ENCODE measurements around the gene SSMEM1.
A peak's percentile ranks its signal among the peaks of the same experiment; 100 is the strongest.
"Not testable (repeated sequence)": the region's sequence is repeated elsewhere in the genome, so short reads cannot be mapped to it uniquely, and the experiment has no call there.

Gene SSMEM1

DNA sequence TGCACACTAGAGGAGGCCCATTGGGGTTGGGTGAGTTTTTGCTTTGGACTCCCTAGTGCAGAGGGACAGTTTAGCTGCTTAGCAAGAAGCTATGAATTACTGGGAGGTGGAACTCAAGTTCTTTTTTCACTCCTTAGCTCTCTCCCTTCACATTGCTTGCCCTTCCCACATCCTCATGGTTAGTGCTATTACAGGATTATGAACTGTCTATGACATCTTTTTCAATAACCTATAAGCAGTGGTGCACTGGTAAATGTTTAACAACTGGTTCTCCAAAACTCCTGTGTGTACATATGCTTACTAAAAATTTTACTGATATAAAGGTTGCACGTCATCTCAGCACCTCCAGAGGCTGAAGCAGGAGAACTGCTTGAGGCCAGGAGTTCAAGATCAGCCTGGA, 6.2 kb downstream of the SSMEM1 start:
- no peak for DNase-seq

DNA sequence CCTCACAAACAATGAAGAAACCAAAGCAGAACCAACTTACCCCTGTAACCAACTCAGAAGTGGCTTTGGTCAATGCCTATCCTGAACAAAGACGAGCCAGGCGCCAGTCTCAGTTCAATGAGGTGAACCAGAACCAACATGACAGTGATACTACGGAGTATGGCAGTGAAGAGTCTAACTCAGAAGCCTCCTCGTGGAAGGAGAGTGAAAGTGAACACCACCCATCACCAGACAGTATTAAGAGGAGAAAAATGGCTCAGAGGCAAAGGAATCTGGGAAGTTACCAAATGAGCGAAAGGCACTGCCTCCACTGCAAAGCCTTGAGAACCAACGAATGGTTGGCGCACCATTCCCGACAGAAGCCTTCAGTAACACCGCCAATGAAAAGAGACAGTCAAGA, 8.4 kb downstream of the SSMEM1 start:
- DNase-seq = no peak

DNA sequence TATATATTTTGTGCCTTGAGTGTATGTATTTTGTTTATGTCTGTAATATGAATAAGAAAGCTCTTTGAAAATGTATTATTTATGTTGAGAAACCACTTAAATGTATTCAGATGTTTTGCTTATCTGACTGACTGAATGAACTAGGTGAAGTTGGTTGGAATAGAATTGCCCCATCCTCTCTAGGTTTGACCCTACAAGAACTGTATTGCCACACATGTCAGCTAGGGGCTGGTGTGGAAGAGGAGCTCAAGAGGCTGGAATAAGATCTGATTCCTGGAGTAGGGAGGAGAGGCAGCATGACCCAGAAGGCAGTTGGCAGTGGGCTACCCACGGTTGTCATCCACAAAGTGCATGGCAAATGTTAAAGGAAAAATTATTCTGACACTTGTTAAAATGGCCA, 9.1 kb downstream of the SSMEM1 start:
- no peak for DNase-seq

GRCh38 chr7:130218806-130219620, 11.4 kb downstream of the SSMEM1 start:
- DNase-seq = no peak

DNA sequence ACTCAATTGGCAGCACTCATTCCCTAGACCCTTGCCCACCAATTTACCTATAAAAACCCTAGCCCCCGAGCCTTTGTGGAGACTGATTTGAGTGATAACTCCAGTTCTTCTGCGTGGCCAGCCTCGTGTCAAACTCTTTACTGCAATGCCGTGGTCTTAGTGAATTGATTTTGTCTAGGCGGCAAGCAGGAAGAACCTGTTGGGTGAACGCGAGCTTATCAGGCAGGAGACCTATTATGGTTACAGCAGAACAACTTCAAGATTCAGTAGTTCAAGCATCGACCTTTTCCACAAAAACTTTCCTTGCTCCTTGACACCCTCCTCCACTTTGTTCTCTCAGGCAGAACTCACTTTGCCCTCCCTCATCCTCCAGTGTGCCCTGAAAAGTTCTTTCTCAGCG, 12.2 kb downstream of the SSMEM1 start:
- DNase-seq = no peak

- no peak for DNase-seq
Measured at GRCh38 chr7:130221746-130222145, 14.1 kb downstream of the SSMEM1 start.

- DNase-seq = no peak
Measured at GRCh38 chr7:130223646-130224045, 16.0 kb downstream of the SSMEM1 start.

- DNase-seq = no peak
Measured at GRCh38 chr7:130224210-130224609, 16.6 kb downstream of the SSMEM1 start.

- not testable (repeated sequence) for DNase-seq
Measured at GRCh38 chr7:130224923-130225322, 17.3 kb downstream of the SSMEM1 start.

GRCh38 chr7:130226333-130226732, 18.7 kb downstream of the SSMEM1 start:
- no peak for DNase-seq

DNA sequence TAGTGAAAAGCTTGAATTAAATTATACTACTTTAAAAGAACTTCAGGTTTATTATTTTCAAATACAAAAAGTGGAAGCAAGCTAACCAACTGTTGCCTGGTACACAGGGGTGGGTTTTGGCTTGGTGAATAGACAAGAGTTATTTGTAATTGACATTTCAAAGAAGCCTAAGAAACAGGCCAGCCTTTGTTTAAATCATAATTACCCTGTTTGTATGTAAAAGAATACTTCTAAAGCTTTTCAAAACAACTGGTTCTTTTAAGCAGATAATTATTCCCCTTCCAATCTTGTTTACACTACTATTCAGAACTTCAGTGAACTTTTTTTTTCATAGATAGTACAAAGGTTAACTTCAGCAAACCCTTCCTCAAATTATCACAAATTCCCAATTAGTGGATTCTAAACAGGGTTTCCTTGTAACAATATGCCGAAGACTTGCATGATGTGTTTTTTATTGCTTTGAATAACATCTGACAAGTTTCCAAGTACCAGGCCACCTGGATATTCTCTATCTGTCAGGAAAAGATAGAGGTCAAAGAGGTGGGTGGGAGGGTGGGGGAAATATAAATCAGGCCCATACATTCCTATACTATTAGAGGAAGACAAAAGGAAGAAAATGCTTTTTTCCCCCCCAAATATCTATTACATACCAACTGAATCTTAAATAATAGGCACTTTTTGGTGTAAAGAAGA, 20.4 kb downstream of the SSMEM1 start:
- DNase-seq = no peak

DNA sequence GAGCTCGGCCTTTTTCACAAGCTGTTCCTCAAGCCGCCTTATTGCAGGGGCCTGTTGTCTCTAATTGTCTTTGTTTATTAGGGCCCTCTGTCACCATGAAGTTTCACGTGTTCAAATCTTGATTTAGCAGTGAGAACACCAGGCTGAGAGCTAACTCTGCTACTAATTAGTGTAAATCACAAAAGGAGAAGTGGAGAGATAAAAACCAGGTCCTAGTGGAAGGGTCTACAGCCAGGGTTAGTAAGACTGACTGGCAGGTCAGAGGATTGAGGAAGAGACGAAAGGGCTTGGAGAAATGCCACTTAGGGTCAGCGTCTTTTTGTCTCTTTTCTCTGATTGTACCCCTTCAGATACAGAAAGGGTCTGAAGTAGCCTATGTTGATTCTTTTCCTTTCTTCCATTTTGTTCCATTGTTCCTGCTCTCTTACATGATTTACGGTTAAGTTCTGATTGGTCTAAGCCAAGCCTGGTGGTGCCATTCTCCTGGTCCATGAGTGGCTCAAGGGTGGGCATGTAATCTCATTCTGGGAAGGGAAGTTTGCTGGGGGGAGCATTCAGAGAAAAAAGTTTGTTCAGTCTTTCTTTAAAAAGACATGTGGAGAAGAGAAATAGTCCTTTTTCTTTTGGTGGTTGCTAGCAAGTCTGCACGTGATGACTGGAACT, 21.3 kb downstream of the SSMEM1 start:
- no peak for DNase-seq

- not testable (repeated sequence) for DNase-seq
Measured at GRCh38 chr7:130229981-130230380, 22.3 kb downstream of the SSMEM1 start.

- DNase-seq = no peak
Measured at GRCh38 chr7:130231792-130232191, 24.1 kb downstream of the SSMEM1 start.

DNA sequence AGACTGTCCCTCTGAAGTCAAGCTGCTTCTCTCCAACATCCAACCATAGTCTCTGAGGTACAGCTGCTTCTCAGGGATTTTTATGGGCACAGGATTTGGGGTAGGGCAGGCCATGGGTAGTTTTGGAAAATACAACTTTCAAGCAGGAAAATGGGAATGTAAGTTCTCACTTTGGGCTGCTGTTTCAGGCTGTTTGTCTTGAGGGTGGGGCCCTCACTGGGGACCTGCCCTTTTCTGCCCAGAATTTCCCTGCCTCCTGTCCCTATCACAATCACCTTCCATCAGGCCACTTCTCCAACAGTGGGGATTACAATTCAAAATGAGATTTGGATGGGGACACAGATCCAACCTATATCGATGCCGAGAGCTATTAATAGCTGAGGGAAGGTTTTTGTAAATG, 24.5 kb downstream of the SSMEM1 start:
- no peak for DNase-seq

GRCh38 chr7:130234078-130234477, 26.4 kb downstream of the SSMEM1 start:
- no peak for DNase-seq

GRCh38 chr7:130236361-130236760, 28.7 kb downstream of the SSMEM1 start:
- DNase-seq = not testable (repeated sequence)

GRCh38 chr7:130240240-130240639, 32.6 kb downstream of the SSMEM1 start:
- no peak for DNase-seq

DNA sequence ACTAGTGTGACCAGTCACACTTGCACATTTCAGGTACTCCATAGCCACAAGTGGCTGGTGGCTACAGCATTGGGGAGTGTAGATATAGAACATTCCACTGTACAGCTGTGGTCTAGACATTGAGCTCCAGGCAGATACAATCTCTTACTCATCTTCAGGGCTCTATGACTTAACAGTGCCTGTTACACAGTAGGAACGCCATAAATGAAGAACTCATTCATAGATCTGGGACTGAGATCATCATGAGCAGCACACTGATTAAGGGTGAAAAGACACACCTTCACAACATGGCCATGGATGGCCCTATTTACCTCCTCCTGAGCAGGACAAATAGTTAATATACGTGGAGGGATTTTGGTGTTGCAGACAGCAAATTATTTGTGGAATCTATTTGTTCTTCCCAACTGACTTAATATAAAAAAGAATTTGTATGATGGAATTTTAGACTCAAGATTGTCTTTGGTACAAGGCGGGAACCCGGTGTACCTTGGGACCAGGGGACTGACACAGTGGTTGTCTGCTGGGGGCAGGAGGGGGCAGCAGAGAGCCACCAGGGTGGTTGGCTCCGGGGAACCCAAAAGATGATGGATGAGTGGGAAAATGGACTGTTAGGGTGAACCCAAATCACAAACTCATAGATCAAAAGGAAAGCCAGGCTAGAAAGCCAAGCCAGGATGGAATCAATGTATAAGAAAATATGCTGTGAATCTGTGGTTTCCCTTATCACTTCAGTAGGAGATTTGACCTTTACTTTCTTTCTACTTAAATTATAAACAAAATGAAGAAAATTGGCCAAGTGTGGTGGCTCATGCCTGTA, 34.7 kb downstream of the SSMEM1 start:
- peak; percentile 50 to 78 (median 66) for DNase-seq

- DNase-seq = not testable (repeated sequence)
Measured at GRCh38 chr7:130243486-130243885, 35.8 kb downstream of the SSMEM1 start.

- DNase-seq = not testable (repeated sequence)
Measured at GRCh38 chr7:130246491-130246890, 38.8 kb downstream of the SSMEM1 start.

DNA sequence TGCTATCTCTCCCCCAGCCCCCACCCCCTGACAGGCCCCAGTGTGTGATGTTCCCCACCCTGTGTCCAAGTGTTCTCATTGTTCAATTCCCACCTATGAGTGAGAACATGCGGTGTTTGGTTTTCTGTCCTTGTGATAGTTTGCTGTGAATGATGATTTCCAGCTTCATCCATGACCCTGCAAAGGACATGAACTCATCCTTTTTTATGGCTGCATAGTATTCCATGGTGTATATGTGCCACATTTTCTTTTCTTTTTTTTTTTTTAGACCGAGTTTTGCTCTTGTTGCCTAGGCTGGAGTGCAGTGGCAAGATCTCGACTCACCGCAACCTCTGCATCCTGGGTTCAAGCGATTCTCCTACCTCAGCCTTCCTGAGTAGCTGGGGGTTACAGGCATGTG, 41.2 kb downstream of the SSMEM1 start:
- DNase-seq = not testable (repeated sequence)

DNA sequence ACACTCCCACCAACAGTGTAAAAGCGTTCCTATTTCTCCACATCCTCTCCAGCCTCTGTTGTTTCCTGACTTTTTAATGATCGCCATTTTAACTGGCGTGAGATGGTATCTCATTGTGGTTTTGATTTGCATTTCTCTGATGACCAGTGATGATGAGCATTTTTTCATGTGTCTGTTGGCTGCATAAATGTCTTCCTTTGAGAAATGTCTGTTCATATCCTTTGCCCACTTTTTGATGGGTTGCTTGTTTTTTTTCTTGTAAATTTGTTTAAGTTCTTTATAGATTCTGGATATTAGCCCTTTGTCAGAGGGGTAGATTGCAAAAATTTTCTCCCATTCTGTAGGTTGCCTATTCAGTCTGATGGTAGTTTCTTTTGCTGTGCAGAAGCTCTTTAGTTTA, 42.0 kb downstream of the SSMEM1 start:
- not testable (repeated sequence) for DNase-seq

Data from suppressor macrophage (primary cell).